ENCODE measurements around the gene ZNF304. TPM values are rescaled to one million over a fixed set of nuclear protein-coding genes. Genes with fewer than 3 reads are reported as not detected.
A peak's percentile ranks its signal among the peaks of the same experiment; 100 is the strongest.

The ZNF304 gene
- total and polyA plus RNA-seq, 9 of the 15 experiments (the other 6 are each of a cell fraction or from before 2014, with no cell fraction given) = 0.82 to 5.5 (median 3.6) TPM

GRCh38 chr19:57376151-57376550 lies 25.1 kb downstream of the ZNF304 start:
- Histone ChIP-seq H3K4me3 (no peak overlapping the region), H3K9ac (ENCODE audit: insufficient read depth in 1 of 2, low read depth in 2 of 2, low read length in 2 of 2) (no peak overlapping the region), H4K20me1 (replicated peaks; ENCODE audit: control insufficient read depth, insufficient read depth, low read length) (no peaks in the 10 kb centered on the region), H3K9me1 (ENCODE audit: control insufficient read depth, insufficient read depth, low read length) (no peaks in the 10 kb centered on the region), H3K79me2 (ENCODE audit: control insufficient read depth, insufficient read depth, low read length) (no peaks in the 10 kb centered on the region), H3K36me3 (ENCODE audit: control insufficient read depth, insufficient read depth, low read length) (no peaks in the 10 kb centered on the region), H3K4me2 (ENCODE audit: insufficient read depth, low read length) (no peak overlapping the region), H3K27me3 (ENCODE audit: control insufficient read depth in 2 of 2, insufficient read depth in 2 of 2, low read length in 2 of 2) (no peaks in the 10 kb centered on the region), H3K9me3 (replicated peaks; ENCODE audit: control insufficient read depth, insufficient read depth, low read depth, low read length) (peaks cover 2% of the 10 kb centered on the region; the same call in 1 of the 2 replicates), H3K27ac (ENCODE audit: extremely low read depth, low read depth, low read length) (no peak overlapping the region), H3K4me1 (replicated peaks in 1 of 2; ENCODE audit: control insufficient read depth in 2 of 2, insufficient read depth in 2 of 2, low read length in 2 of 2) (no peaks in the 10 kb centered on the region), H2AFZ (ENCODE audit: low read depth, low read length) (no peak overlapping the region)
- TF ChIP-seq GATAD2B (IDR thresholded peaks at IDR 0.05; ENCODE audit: borderline replicate concordance) = no peak
- no peak for TF ChIP-seq ZNF184 (CRISPR knock-in tag; IDR thresholded peaks at IDR 0.05)
- no peak for TF ChIP-seq ZC3H8 (IDR thresholded peaks at IDR 0.05)
- no peak for TF ChIP-seq TCF3 (CRISPR knock-in tag; IDR thresholded peaks at IDR 0.05)
- no peak for DNase-seq (ENCODE audit: extremely low read depth in 1 of 4, low spot score in 3 of 4)
- no TSS peak for BruUV-seq (replicated peaks)
- ChIA-PET CTCF (ENCODE audit: low intra/inter-chr PET ratio) (no interaction called here), POLR2A (no interaction called here)
- no peak for ATAC-seq
- WGBS (ENCODE audit: insufficient coverage, low coverage, missing lambda C conversion rate) = 2% methylated on average over 6 of the region's 6 CpGs
- in situ Hi-C loops (cut with MboI) (no loop called here), intact Hi-C loops (cut with micrococcal nuclease) (no loop called here)
- FAIRE-seq = no peak

GRCh38 chr19:57377498-57378146 lies 26.6 kb downstream of the ZNF304 start:
- Histone ChIP-seq H4K20me1 (replicated peaks; ENCODE audit: control insufficient read depth, insufficient read depth, low read length) (no peaks in the 10 kb centered on the region), H3K27ac (ENCODE audit: extremely low read depth, low read depth, low read length) (no peak overlapping the region), H3K9ac (ENCODE audit: insufficient read depth in 1 of 2, low read depth in 2 of 2, low read length in 2 of 2) (no peak overlapping the region), H2AFZ (ENCODE audit: low read depth, low read length) (no peak overlapping the region), H3K9me1 (ENCODE audit: control insufficient read depth, insufficient read depth, low read length) (no peaks in the 10 kb centered on the region), H3K36me3 (ENCODE audit: control insufficient read depth, insufficient read depth, low read length) (no peaks in the 10 kb centered on the region), H3K4me1 (replicated peaks in 1 of 2; ENCODE audit: control insufficient read depth in 2 of 2, insufficient read depth in 2 of 2, low read length in 2 of 2) (no peaks in the 10 kb centered on the region), H3K4me2 (ENCODE audit: insufficient read depth, low read length) (no peak overlapping the region), H3K4me3 (no peak overlapping the region), H3K27me3 (ENCODE audit: control insufficient read depth in 2 of 2, insufficient read depth in 2 of 2, low read length in 2 of 2) (no peaks in the 10 kb centered on the region), H3K79me2 (ENCODE audit: control insufficient read depth, insufficient read depth, low read length) (no peaks in the 10 kb centered on the region), H3K9me3 (replicated peaks; ENCODE audit: control insufficient read depth, insufficient read depth, low read depth, low read length) (peaks cover 2% of the 10 kb centered on the region; the same call in 1 of the 2 replicates)
- intact Hi-C loops (cut with micrococcal nuclease) = no loop called here
- ChIA-PET POLR2A (no interaction called here), CTCF (ENCODE audit: low intra/inter-chr PET ratio) (no interaction called here)
- no peak for ATAC-seq
- 5% methylated on average over 3 of the region's 3 CpGs for WGBS (ENCODE audit: insufficient coverage, low coverage, missing lambda C conversion rate)
- DNase-seq (ENCODE audit: extremely low read depth in 1 of 4, low spot score in 3 of 4) = no peak
- no peak for FAIRE-seq
- in situ Hi-C loops (cut with MboI) = no loop called here
- BruUV-seq (replicated peaks) = no TSS peak
- no peak for TF ChIP-seq ZNF707 (CRISPR knock-in tag; conservative IDR thresholded peaks at IDR 0.05)
- peak; percentile 73 for TF ChIP-seq ZNF75A (CRISPR knock-in tag; IDR thresholded peaks at IDR 0.05)
